ENCODE results near the gene RTBDN.

- TF ChIP-seq CTCF (IDR thresholded peaks at IDR 0.05; ENCODE audit: borderline replicate concordance, extremely low read depth, low read length, poor library complexity, severe bottlenecking), result no peak
- no peak for TF ChIP-seq EZH2 (IDR thresholded peaks at IDR 0.05; ENCODE audit: borderline replicate concordance, low read depth, low read length, severe bottlenecking)
Measured at GRCh38 chr19:12842511-12842910, 8.1 kb upstream of the RTBDN start.

Measured in DND-41 (cell line).